Adrenal gland (tissue), 5 donors: ENCODE data around the gene PNN.

Source experiments
- CTCF ChIP-seq, 6 experiments: fragments of 450-650 bp in 4 of 6; fragments of 200-600 bp in 2 of 6; sonication (generic) in 1 of 6; IDR thresholded peaks; 1 replicate in 5 of 6; 2 replicates in 1 of 6; pipeline versions ENCODE4 v1.5.1 to v1.8.0; 2016 to 2021; ENCODE audit warnings: antibody characterized with exemption in 6 of 6, mild to moderate bottlenecking in 2 of 6, moderate library complexity in 1 of 6
- POLR2A ChIP-seq, 2 donors: fragments of 450-650 bp; IDR thresholded peaks; one replicate each; pipeline ENCODE4 v1.6.1; 2017; ENCODE audit warnings: antibody characterized with exemption in 2 of 2, mild to moderate bottlenecking in 2 of 2, moderate library complexity in 1 of 2
- donor health status: DM: no; HTN: no; CAD: no.

- TF ChIP-seq CTCF (IDR thresholded peaks at IDR 0.05), result no peak
- TF ChIP-seq POLR2A (IDR thresholded peaks at IDR 0.05), result no peak
Measured at GRCh38 chr14:39179042-39179441, 4.0 kb downstream of the PNN start.
